ENCODE measurements around the gene RNF111. TPM values are rescaled to one million over a fixed set of nuclear protein-coding genes. Genes with fewer than 3 reads are reported as not detected.

RNF111 gene
- total and polyA plus RNA-seq, 9 of the 15 experiments (the other 6 are each of a cell fraction or from before 2014, with no cell fraction given) = 7.9 to 26.0 (median 14.4) TPM

DNA sequence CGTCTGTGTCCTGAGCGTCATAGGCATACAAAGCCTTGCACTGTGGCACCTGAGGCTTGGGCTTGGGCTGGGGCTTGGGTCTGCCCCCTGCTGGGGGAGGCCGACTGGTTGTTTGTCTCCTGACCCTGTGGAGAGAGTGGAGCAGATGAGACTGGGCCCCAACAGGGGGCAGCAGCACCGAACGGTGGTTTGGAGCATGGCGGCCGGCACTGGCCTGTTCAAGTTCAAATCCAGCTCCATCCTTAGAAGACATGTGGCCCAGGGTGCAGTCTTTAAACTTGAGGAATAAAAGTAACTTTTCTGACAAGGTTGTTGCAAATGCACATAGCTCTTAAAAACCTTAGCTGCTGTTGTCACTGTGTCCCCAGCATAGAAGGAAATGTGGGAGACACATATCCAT, 150.8 kb downstream of the RNF111 start (continued):
- TF ChIP-seq, protein P1, sequence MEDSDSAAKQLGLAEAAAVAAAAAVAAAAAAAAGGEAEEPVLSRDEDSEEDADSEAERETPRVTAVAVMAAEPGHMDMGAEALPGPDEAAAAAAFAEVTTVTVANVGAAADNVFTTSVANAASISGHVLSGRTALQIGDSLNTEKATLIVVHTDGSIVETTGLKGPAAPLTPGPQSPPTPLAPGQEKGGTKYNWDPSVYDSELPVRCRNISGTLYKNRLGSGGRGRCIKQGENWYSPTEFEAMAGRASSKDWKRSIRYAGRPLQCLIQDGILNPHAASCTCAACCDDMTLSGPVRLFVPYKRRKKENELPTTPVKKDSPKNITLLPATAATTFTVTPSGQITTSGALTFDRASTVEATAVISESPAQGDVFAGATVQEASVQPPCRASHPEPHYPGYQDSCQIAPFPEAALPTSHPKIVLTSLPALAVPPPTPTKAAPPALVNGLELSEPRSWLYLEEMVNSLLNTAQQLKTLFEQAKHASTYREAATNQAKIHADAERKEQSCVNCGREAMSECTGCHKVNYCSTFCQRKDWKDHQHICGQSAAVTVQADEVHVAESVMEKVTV (CRISPR knock-in tag; IDR thresholded peaks at IDR 0.05) = peak; percentile 69
- no peak for TF ChIP-seq ZNF134 (CRISPR knock-in tag; conservative IDR thresholded peaks at IDR 0.05)
- TF ChIP-seq EZH2 (IDR thresholded peaks at IDR 0.05; ENCODE audit: borderline replicate concordance, low read depth, low read length) = no peak
- TF ChIP-seq, protein P2, sequence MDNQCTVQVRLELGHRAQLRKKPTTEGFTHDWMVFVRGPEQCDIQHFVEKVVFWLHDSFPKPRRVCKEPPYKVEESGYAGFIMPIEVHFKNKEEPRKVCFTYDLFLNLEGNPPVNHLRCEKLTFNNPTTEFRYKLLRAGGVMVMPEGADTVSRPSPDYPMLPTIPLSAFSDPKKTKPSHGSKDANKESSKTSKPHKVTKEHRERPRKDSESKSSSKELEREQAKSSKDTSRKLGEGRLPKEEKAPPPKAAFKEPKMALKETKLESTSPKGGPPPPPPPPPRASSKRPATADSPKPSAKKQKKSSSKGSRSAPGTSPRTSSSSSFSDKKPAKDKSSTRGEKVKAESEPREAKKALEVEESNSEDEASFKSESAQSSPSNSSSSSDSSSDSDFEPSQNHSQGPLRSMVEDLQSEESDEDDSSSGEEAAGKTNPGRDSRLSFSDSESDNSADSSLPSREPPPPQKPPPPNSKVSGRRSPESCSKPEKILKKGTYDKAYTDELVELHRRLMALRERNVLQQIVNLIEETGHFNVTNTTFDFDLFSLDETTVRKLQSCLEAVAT (IDR thresholded peaks at IDR 0.05) = peak in 1 of 2 experiments; percentile 57; a peak in 1 of 4 replicates
- TF ChIP-seq TOE1 (IDR thresholded peaks at IDR 0.05; ENCODE audit: borderline replicate concordance) = peak; percentile 72
- TF ChIP-seq TOE1 (CRISPR knock-in tag; IDR thresholded peaks at IDR 0.05; ENCODE audit: borderline replicate concordance, low read depth) = no peak
- TF ChIP-seq, protein P3, sequence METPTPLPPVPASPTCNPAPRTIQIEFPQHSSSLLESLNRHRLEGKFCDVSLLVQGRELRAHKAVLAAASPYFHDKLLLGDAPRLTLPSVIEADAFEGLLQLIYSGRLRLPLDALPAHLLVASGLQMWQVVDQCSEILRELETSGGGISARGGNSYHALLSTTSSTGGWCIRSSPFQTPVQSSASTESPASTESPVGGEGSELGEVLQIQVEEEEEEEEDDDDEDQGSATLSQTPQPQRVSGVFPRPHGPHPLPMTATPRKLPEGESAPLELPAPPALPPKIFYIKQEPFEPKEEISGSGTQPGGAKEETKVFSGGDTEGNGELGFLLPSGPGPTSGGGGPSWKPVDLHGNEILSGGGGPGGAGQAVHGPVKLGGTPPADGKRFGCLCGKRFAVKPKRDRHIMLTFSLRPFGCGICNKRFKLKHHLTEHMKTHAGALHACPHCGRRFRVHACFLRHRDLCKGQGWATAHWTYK (CRISPR knock-in tag; IDR thresholded peaks at IDR 0.05) = no peak
- TF ChIP-seq, protein P4, sequence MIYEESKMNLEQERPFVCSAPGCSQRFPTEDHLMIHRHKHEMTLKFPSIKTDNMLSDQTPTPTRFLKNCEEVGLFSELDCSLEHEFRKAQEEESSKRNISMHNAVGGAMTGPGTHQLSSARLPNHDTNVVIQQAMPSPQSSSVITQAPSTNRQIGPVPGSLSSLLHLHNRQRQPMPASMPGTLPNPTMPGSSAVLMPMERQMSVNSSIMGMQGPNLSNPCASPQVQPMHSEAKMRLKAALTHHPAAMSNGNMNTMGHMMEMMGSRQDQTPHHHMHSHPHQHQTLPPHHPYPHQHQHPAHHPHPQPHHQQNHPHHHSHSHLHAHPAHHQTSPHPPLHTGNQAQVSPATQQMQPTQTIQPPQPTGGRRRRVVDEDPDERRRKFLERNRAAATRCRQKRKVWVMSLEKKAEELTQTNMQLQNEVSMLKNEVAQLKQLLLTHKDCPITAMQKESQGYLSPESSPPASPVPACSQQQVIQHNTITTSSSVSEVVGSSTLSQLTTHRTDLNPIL (CRISPR knock-in tag; IDR thresholded peaks at IDR 0.05) = 0 out of 2 replicates have a peak, but pooled peaks have one; percentile 46
- TF ChIP-seq, protein P5, sequence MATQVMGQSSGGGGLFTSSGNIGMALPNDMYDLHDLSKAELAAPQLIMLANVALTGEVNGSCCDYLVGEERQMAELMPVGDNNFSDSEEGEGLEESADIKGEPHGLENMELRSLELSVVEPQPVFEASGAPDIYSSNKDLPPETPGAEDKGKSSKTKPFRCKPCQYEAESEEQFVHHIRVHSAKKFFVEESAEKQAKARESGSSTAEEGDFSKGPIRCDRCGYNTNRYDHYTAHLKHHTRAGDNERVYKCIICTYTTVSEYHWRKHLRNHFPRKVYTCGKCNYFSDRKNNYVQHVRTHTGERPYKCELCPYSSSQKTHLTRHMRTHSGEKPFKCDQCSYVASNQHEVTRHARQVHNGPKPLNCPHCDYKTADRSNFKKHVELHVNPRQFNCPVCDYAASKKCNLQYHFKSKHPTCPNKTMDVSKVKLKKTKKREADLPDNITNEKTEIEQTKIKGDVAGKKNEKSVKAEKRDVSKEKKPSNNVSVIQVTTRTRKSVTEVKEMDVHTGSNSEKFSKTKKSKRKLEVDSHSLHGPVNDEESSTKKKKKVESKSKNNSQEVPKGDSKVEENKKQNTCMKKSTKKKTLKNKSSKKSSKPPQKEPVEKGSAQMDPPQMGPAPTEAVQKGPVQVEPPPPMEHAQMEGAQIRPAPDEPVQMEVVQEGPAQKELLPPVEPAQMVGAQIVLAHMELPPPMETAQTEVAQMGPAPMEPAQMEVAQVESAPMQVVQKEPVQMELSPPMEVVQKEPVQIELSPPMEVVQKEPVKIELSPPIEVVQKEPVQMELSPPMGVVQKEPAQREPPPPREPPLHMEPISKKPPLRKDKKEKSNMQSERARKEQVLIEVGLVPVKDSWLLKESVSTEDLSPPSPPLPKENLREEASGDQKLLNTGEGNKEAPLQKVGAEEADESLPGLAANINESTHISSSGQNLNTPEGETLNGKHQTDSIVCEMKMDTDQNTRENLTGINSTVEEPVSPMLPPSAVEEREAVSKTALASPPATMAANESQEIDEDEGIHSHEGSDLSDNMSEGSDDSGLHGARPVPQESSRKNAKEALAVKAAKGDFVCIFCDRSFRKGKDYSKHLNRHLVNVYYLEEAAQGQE (IDR thresholded peaks at IDR 0.05; ENCODE audit: borderline replicate concordance) = peak; percentile 82
- TF ChIP-seq, protein P5 (CRISPR knock-in tag; IDR thresholded peaks at IDR 0.05; ENCODE audit: low read depth) = no peak
- TF ChIP-seq, protein P6, sequence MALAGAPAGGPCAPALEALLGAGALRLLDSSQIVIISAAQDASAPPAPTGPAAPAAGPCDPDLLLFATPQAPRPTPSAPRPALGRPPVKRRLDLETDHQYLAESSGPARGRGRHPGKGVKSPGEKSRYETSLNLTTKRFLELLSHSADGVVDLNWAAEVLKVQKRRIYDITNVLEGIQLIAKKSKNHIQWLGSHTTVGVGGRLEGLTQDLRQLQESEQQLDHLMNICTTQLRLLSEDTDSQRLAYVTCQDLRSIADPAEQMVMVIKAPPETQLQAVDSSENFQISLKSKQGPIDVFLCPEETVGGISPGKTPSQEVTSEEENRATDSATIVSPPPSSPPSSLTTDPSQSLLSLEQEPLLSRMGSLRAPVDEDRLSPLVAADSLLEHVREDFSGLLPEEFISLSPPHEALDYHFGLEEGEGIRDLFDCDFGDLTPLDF (CRISPR knock-in tag; IDR thresholded peaks at IDR 0.05) = 0 out of 2 replicates have a peak, but pooled peaks have one; percentile 70

All from K562 (cell line).